Measurements from ENCODE around the gene DDX1.
"Not testable (repeated sequence)": the region's sequence is repeated elsewhere in the genome, so short reads cannot be mapped to it uniquely, and the experiment has no call there.

Gene DDX1

GRCh38 chr2:15591692-15592463, at the start of gene DDX1:
DDX1 (plus strand) TSS chr2:15591868; CDS start chr2:15591934, 66 bp downstream.
- no peak for FAIRE-seq

DNA sequence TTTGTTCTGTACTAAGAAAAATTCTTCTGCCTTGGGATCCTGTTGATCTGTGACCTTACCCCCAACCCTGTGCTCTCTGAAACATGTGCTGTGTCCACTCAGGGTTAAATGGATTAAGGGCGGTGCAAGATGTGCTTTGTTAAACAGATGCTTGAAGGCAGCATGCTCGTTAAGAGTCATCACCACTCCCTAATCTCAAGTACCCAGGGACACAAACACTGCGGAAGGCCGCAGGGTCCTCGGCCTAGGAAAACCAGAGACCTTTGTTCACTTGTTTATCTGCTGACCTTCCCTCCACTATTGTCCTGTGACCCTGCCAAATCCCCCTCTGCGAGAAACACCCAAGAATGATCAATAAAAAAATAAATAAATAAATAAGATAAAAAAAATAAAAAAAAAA, 49.4 kb upstream of the DDX1 start:
- not testable (repeated sequence) for FAIRE-seq

- no peak for FAIRE-seq
Observed at GRCh38 chr2:15543053-15543452, 48.6 kb upstream of the DDX1 start.

GRCh38 chr2:15543541-15543940, 48.1 kb upstream of the DDX1 start:
- FAIRE-seq: no peak

DNA sequence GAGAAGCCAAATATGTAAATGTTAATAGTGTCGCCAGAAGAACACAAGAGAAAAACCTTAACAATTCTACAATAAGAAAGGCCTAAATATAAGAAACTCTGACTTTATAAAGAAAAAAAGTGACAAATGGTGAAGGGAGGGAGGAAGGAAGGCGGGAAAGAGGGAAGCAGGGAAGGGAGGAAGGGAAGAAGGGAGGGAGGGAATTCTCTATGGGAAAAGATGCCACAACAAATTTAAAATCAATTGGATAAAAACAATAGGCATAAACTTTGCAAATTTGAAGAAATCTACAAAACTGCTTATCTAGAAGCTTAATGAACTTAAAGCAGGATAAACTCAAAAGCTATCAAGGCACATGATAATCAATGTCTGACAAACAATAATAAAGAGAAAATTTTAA, 47.4 kb upstream of the DDX1 start:
- FAIRE-seq: no peak

- no peak for FAIRE-seq
Observed at GRCh38 chr2:15546297-15547098, 45.2 kb upstream of the DDX1 start.

- FAIRE-seq: no peak
Observed at GRCh38 chr2:15547115-15547876, 44.4 kb upstream of the DDX1 start.

DNA sequence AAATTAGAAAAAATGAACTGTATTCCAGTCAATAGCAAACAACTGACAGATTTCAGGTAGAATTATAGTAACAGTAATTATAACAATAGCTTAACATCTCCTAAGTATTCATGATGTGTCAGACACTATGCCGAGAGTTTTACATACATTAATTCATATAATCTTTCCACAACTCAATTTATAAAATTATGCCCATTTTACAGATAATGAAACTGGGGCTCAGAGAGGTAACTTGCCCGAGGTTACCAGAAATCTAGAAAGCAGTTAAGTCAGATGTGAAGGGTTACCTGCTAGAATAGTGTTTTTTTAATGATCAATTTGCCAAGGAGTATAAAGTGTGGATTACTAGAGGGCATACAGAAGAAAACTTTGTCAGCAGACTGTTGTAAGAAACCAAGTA, 42.7 kb upstream of the DDX1 start:
- FAIRE-seq: no peak

GRCh38 chr2:15553519-15553918, 38.1 kb upstream of the DDX1 start:
- no peak for FAIRE-seq

GRCh38 chr2:15553951-15554350, 37.7 kb upstream of the DDX1 start:
- no peak for FAIRE-seq

DNA sequence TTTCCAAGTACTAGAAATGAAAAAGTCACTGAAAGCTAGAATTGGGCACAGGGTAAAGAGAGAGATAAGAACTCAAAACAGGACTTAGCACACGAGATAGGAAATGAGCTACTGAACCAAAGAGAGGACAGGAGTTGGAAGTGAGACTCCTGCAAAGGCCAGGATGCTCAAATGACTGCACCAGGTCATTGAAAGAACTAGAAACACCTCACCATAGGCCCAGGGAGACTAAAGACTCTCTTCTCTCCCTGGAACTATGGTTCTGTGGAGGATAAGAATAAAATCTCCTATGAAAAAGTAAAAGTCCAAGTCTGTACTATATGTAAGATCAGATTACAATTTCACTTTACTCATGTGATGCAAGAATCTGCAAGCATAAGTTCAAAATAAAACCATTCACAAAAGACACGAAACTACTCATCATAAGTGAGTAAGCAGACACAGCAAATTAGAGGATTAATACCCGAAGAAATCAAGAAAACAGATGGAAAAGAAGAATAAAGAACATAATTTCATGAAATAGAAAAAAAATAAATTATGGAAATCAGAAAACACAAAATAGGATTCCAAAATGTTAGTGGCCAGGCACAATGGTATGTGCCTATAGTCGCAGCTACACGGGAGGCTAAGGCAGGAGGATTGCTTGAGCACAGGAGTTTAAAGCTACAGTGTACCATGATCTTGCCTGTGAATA, 37.0 kb upstream of the DDX1 start:
- FAIRE-seq: no peak

GRCh38 chr2:15555760-15556193, 35.9 kb upstream of the DDX1 start:
- no peak for FAIRE-seq

DNA sequence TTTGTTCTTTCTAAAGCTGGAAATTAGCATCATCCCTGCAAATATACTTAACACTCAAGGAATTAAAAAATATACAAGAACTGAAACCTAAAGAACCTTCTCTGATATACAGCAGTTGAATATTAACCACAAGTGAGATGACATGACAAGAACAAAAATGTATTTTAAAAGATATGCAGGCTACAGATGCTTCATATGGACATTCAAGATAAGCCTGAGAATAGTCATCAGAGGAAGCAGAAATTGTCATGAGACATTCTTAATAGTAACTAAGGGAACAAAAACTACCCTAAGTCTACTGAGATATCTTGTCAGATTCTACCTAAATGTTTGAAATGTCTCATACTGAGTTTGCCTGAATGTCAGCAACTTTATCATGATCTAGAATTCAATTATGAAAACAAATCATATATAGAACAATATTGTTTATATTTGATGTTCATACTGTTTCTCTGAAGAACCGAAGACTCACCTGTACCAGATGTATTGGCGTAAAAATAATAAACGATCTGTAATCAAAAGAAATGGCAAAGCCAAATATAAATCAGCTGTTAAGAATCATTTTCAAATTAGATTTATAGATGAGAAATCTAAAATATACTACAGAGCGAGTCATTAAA, 35.2 kb upstream of the DDX1 start:
- FAIRE-seq: peak; percentile 66

- FAIRE-seq: no peak
Observed at GRCh38 chr2:15557887-15558311, 33.8 kb upstream of the DDX1 start.

GRCh38 chr2:15559379-15560139, 32.1 kb upstream of the DDX1 start:
- FAIRE-seq: no peak

DNA sequence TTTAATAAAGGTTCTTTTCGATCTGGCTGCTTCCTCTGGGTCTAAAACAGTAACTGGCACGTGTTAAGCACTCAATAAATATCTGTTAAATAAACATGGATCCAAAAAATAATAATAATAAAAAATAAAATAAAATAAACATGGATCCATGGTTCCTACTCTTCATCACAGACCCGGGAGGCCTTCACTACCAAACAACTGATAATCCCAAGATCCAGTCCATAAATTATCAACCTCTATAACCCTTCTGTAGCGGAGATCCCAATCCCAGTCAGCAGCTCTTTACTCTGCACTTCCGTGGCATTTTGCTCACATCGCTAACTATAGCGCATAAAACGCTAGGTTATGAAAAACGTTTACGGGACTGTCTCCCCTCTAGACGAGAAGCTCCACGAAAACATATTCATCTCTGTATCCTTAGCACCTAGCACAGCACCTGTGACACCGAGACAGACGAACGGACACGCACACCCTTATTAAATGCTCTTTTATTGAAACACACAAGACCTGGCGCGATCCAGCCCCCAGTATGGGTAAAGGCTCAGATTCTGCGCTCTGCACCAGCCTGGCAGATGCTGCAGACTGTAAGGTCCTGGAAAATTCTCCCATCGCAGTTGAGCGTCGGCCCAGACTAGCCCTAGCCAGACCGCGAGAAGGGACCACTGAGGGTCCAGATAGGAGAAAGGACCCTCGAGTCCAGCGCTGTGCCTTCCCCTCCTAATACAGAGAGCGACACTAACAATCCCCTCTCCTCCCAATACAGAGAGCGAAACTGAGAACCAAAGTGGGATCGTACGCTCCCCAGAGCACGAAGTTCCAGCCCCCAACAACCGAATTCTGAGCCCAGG, 31.3 kb upstream of the DDX1 start:
- FAIRE-seq: no peak

DNA sequence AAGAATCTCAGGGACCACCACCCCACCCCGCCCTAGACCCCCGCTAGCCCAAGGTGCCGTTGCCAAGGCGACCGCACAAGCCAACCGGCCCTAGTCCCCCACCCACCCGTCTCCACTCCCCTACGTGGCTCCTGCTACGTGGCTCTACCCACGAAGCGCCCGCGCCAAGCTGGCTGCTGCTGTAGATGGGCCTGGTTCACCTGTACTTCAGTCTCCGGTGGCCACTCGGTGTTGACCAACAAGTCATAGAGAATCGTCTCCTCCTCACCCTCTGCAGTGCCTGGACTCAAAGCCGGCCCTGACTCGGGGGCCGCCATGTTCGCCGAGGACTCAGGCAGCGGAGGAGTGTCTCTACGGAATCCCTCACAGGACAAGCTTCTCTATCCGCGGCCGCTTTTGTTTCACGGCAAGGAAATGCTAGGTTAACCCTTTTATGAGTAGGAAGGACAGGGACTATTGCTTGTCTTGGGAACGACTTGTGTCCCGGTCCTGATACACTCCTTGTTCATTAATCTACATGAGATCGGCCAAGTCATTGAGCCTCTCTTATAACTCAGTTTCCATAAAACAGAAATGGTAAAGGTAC, 30.6 kb upstream of the DDX1 start, which contains the start of gene NBAS:
Gene NBAS (minus strand): TSS at position 347 of the 586 bp plus-strand sequence. CDS start 30 bp downstream, at position 317.
- FAIRE-seq: peak; percentile 75

- FAIRE-seq: no peak
Observed at GRCh38 chr2:15561574-15562344, 29.9 kb upstream of the DDX1 start.
